Keratinocyte (primary cell): ENCODE measurements around the gene JMJD7. TPM values are rescaled to one million over a fixed set of nuclear protein-coding genes. Genes with fewer than 3 reads are reported as not detected.

ENCODE experiments used
- DNase-seq: peaks from one replicate; pipeline ENCODE4 v3.0.0-alpha.2; 2011; ENCODE audit warnings: low read depth, missing footprints, low spot score
- FAIRE-seq: peaks from 2 replicates; lab custom pipeline; 2011; peaks lifted over from hg19 to GRCh38; lab: Jason Lieb, UNC
- H2AFZ ChIP-seq: 2 replicates; pipeline ENCODE4 v1.6.0; 2012; ENCODE audit warnings: low read length, control low read depth, inconsistent platforms; ENCODE audit not compliant: control insufficient read depth
- H3K27ac ChIP-seq: 2 replicates; pipeline ENCODE4 v1.5.1; 2011; ENCODE audit warnings: low read length; ENCODE audit not compliant: control insufficient read depth, insufficient read depth
- H3K27me3 ChIP-seq: 3 replicates; pipeline ENCODE4 v1.6.0; 2011; ENCODE audit warnings: low read length; ENCODE audit not compliant: control insufficient read depth, insufficient read depth; ENCODE audit errors: extremely low read depth
- H3K36me3 ChIP-seq, 2 experiments: 2 replicates in 1 of 2; 3 replicates in 1 of 2; pipeline ENCODE4 v1.5.1; 2011; ENCODE audit warnings: low read length in 2 of 2, mild to moderate bottlenecking in 1 of 2; ENCODE audit not compliant: control insufficient read depth in 2 of 2, insufficient read depth in 2 of 2; ENCODE audit errors: extremely low read depth in 1 of 2
- H3K4me1 ChIP-seq: 3 replicates; pipeline ENCODE4 v1.5.1; 2011; ENCODE audit warnings: low read length; ENCODE audit not compliant: control insufficient read depth, insufficient read depth; ENCODE audit errors: extremely low read depth
- H3K4me2 ChIP-seq: 3 replicates; pipeline ENCODE4 v1.6.0; 2011; ENCODE audit warnings: low read depth, low read length; ENCODE audit not compliant: control insufficient read depth, insufficient read depth; ENCODE audit errors: extremely low read depth
- H3K4me3 ChIP-seq, 3 experiments: fragments of 200-600 bp in 1 of 3; sonication (generic) in 1 of 3; 2 replicates in 2 of 3; 3 replicates in 1 of 3; pipeline ENCODE4 v1.5.1; 2011 to 2016; ENCODE audit warnings: low read length in 3 of 3, mild to moderate bottlenecking in 3 of 3, control low read depth in 2 of 3, inconsistent platforms in 1 of 3, low read depth in 1 of 3, mixed read lengths in 1 of 3, mixed run types in 1 of 3, moderate library complexity in 1 of 3; ENCODE audit not compliant: control insufficient read depth in 2 of 3, insufficient read depth in 2 of 3; ENCODE audit errors: extremely low read depth in 1 of 3
- H3K79me2 ChIP-seq: 2 replicates; pipeline ENCODE4 v1.6.0; 2012; ENCODE audit warnings: low read length; ENCODE audit not compliant: control insufficient read depth, insufficient read depth
- H3K9ac ChIP-seq: 3 replicates; pipeline ENCODE4 v1.6.0; 2011; ENCODE audit warnings: low read length; ENCODE audit not compliant: control insufficient read depth, insufficient read depth; ENCODE audit errors: extremely low read depth
- H3K9me1 ChIP-seq: 3 replicates; pipeline ENCODE4 v1.6.0; 2011; ENCODE audit warnings: low read length; ENCODE audit not compliant: control insufficient read depth, insufficient read depth; ENCODE audit errors: extremely low read depth
- H3K9me3 ChIP-seq: 2 replicates; pipeline ENCODE4 v1.5.1; 2012; ENCODE audit warnings: low read depth, low read length; ENCODE audit not compliant: control insufficient read depth
- H4K20me1 ChIP-seq: 3 replicates; pipeline ENCODE4 v1.6.0; 2011; ENCODE audit warnings: low read length; ENCODE audit not compliant: control insufficient read depth, insufficient read depth; ENCODE audit errors: extremely low read depth
- CTCF ChIP-seq, 3 experiments: IDR thresholded peaks in 1 of 3; conservative IDR thresholded peaks in 1 of 3; optimal IDR thresholded peaks in 1 of 3; 2 replicates in 2 of 3; 3 replicates in 1 of 3; pipeline versions ENCODE3 to v1.5.1; 2011; ENCODE audit warnings: low read length in 3 of 3, mild to moderate bottlenecking in 3 of 3, moderate library complexity in 2 of 3, control low read depth in 1 of 3, inconsistent platforms in 1 of 3; ENCODE audit not compliant: insufficient read depth in 2 of 3; ENCODE audit errors: extremely low read depth in 1 of 3
- EZH2 ChIP-seq: IDR thresholded peaks from one replicate; pipeline ENCODE4 v1.6.1; 2012; ENCODE audit warnings: inconsistent platforms, mild to moderate bottlenecking, low read length, moderate library complexity
- dilution Hi-C: fragments of 300-500 bp; cut with MboI; formaldehyde crosslinking; loops from one replicate; pipeline ENCODE4 v1.7.0; 2020; ENCODE audit warnings: low sequenced_read_pairs; ENCODE audit not compliant: extremely low pct_ligation_motif_present
- polyA plus RNA-seq, 5 experiments: library from polyadenylated mRNA; depleted of rRNA in 3 of 5; stranded (reverse) in 3 of 5; stranded (forward) in 1 of 5; unstranded in 1 of 5; fragments of >200 nt; gene quantifications; 1 replicate in 1 of 5; 2 replicates in 3 of 5; 3 replicates in 1 of 5; pipeline versions ENCODE4 v1.2.1 to v1.2.3, GENCODE V29; 2011 to 2012; ENCODE audit warnings: missing spikeins in 2 of 5, low read depth in 1 of 5, low replicate concordance in 1 of 5

JMJD7 gene
- polyA plus RNA-seq, 1 donor (not counting 4 experiments of a cell fraction or from before 2014, with no cell fraction given): 8.2 TPM

- Histone ChIP-seq H3K9me1 (no peaks in the 10 kb centered on the region), H3K4me1 (peaks cover 20% of the 10 kb centered on the region), H3K9me3 (no peaks in the 10 kb centered on the region), H3K27me3 (peaks cover 8% of the 10 kb centered on the region), H2AFZ (no peak overlapping the region), H3K36me3 (no peaks in the 10 kb centered on the region), H3K9ac (no peak overlapping the region), H3K4me2 (no peak overlapping the region), H4K20me1 (no peaks in the 10 kb centered on the region), H3K4me3 (no peak overlapping the region), H3K27ac (no peak overlapping the region), H3K79me2 (no peaks in the 10 kb centered on the region)
- DNase-seq: no peak
- dilution Hi-C loops: no loop called here
- TF ChIP-seq CTCF (optimal IDR thresholded peaks at IDR 0.05 in 1 of 3, IDR thresholded peaks at IDR 0.05 in 1 of 3, conservative IDR thresholded peaks at IDR 0.05 in 1 of 3; ENCODE audit: extremely low read depth in 1 of 3, insufficient read depth in 2 of 3, low read length in 3 of 3) (no peak), EZH2 (no peak)
- peak; percentile 62 for FAIRE-seq
These were observed 42.1 kb downstream of the JMJD7 start for GRCh38 chr15:41869770-41870688.

- H3K4me3 ChIP-seq: no peak overlapping the region
- no peaks in the 10 kb centered on the region for H4K20me1 ChIP-seq
- no peaks in the 10 kb centered on the region for H3K9me1 ChIP-seq
- no peak overlapping the region for H2AFZ ChIP-seq
- no peaks in the 10 kb centered on the region for H3K9me3 ChIP-seq
- no peak overlapping the region for H3K9ac ChIP-seq
- H3K27me3 ChIP-seq: peaks cover 10% of the 10 kb centered on the region
- dilution Hi-C loops: no loop called here
- no peaks in the 10 kb centered on the region for H3K36me3 ChIP-seq
- H3K4me1 ChIP-seq: peaks cover 20% of the 10 kb centered on the region
- H3K79me2 ChIP-seq: no peaks in the 10 kb centered on the region
- TF ChIP-seq CTCF (optimal IDR thresholded peaks at IDR 0.05 in 1 of 3, IDR thresholded peaks at IDR 0.05 in 1 of 3, conservative IDR thresholded peaks at IDR 0.05 in 1 of 3; ENCODE audit: extremely low read depth in 1 of 3, insufficient read depth in 2 of 3, low read length in 3 of 3): no peak
- no peak for TF ChIP-seq EZH2
- DNase-seq (peak; percentile 54), FAIRE-seq (peak; percentile 87)
- H3K4me2 ChIP-seq: no peak overlapping the region
- no peak overlapping the region for H3K27ac ChIP-seq
These were observed 42.8 kb downstream of the JMJD7 start for GRCh38 chr15:41870689-41871081.
